Vagina (tissue), 2 donors: ENCODE results near the gene NTF4.
"Not testable (repeated sequence)": the region's sequence is repeated elsewhere in the genome, so short reads cannot be mapped to it uniquely, and the experiment has no call there.

ENCODE experiments used
- CTCF ChIP-seq, 3 experiments: fragments of 450-650 bp in 2 of 3; fragments of 200-600 bp in 1 of 3; sonication (generic) in 1 of 3; IDR thresholded peaks; one replicate each; pipeline ENCODE4 v1.5.1; 2017 to 2019; ENCODE audit warnings: antibody characterized with exemption in 3 of 3, mild to moderate bottlenecking in 2 of 3, moderate library complexity in 2 of 3
- POLR2A ChIP-seq, 2 donors: fragments of 450-650 bp; IDR thresholded peaks; one replicate each; pipeline ENCODE4 v1.6.1; 2017; ENCODE audit warnings: antibody characterized with exemption in 2 of 2, mild to moderate bottlenecking in 2 of 2, moderate library complexity in 2 of 2

- not testable (repeated sequence) for TF ChIP-seq CTCF, POLR2A (IDR thresholded peaks at IDR 0.05)
Observed at GRCh38 chr19:49018388-49019241, 46.0 kb downstream of the NTF4 start.
